GM12878 (cell line): Measurements from ENCODE around the gene UFSP2. TPM values are rescaled to one million over a fixed set of nuclear protein-coding genes. Genes with fewer than 3 reads are reported as not detected.

Experiments
- ATAC-seq: fragments of 200-7000 bp; cut with Tn5 transposase; 3 replicates; pipeline ENCODE4 v1.9.1; 2020; ENCODE audit warnings: mild to moderate bottlenecking, moderate library complexity
- BruUV-seq: library from RNA; stranded (reverse); fragments of 400-500 nt; replicated peaks from 2 replicates; lab custom pipeline; 2021; lab: Mats Ljungman, UMichigan
- CTCF ChIA-PET: fragments of 300-600 bp; sonication (Branson Sonifier 250); formaldehyde crosslinking; extraction: SDS; loops from one replicate; lab custom pipeline; 2021; ENCODE audit warnings: inconsistent platforms; lab: Yijun Ruan, JAX
- POLR2A ChIA-PET: fragments of 350-600 bp; formaldehyde crosslinking; extraction: SDS; loops from one replicate; lab custom pipeline; 2021; ENCODE audit warnings: inconsistent platforms; lab: Charles Lee
- RAD21 ChIA-PET: fragments of 300-600 bp; sonication (Branson Sonifier 250); formaldehyde crosslinking; loops from one replicate; lab custom pipeline; 2023; ENCODE audit warnings: antibody characterized with exemption; ENCODE audit not compliant: unreplicated experiment; lab: Charles Lee
- SMC1A ChIA-PET: fragments of 300-600 bp; sonication (Branson Sonifier 250); formaldehyde crosslinking; loops from one replicate; lab custom pipeline; 2023; ENCODE audit not compliant: unreplicated experiment, uncharacterized antibody; lab: Charles Lee
- DNase-seq: peaks from one replicate; pipeline ENCODE4 v3.0.0-alpha.2; 2011; ENCODE audit warnings: low read depth, low spot score
- FAIRE-seq: peaks from 3 replicates; lab custom pipeline; 2011; peaks lifted over from hg19 to GRCh38; lab: Jason Lieb, UNC
- H2AFZ ChIP-seq: 2 replicates; pipeline ENCODE4 v1.6.0; 2011; ENCODE audit warnings: low read depth, low read length, control low read depth; ENCODE audit not compliant: control insufficient read depth
- H3K27ac ChIP-seq: 2 replicates; pipeline ENCODE4 v1.5.1; 2011; ENCODE audit warnings: control low read depth; ENCODE audit not compliant: control insufficient read depth, insufficient read depth
- H3K27me3 ChIP-seq, 2 experiments: replicated peaks in 1 of 2; 2 replicates each; pipeline versions ENCODE4 v1.6.0 to v1.6.1; 2011; ENCODE audit warnings: low read length in 1 of 2; ENCODE audit not compliant: control insufficient read depth in 2 of 2, insufficient read depth in 2 of 2
- H3K36me3 ChIP-seq, 2 experiments: 2 replicates each; pipeline ENCODE4 v1.5.1; 2011; ENCODE audit warnings: low read length in 1 of 2; ENCODE audit not compliant: control insufficient read depth in 2 of 2, insufficient read depth in 2 of 2
- H3K4me1 ChIP-seq: 2 replicates; pipeline ENCODE4 v1.6.1; 2011; ENCODE audit warnings: mild to moderate bottlenecking, low read length, moderate library complexity, mixed read lengths; ENCODE audit not compliant: control insufficient read depth, insufficient read depth
- H3K4me2 ChIP-seq: 2 replicates; pipeline ENCODE4 v1.6.0; 2011; ENCODE audit warnings: control low read depth; ENCODE audit not compliant: control insufficient read depth, insufficient read depth
- H3K4me3 ChIP-seq: fragments of 200-600 bp; sonication (generic); 2 replicates; pipeline ENCODE4 v1.5.1; 2016
- H3K79me2 ChIP-seq: 2 replicates; pipeline ENCODE4 v1.6.0; 2011; ENCODE audit warnings: low read length; ENCODE audit not compliant: control insufficient read depth, insufficient read depth
- H3K9ac ChIP-seq: 2 replicates; pipeline ENCODE4 v1.8.0; 2011; ENCODE audit warnings: low read length, control low read depth, mixed read lengths; ENCODE audit not compliant: control insufficient read depth, insufficient read depth
- H3K9me3 ChIP-seq: replicated peaks from 3 replicates; pipeline ENCODE4 v1.5.1; 2011; ENCODE audit warnings: mild to moderate bottlenecking, low read length; ENCODE audit not compliant: control insufficient read depth, insufficient read depth
- H4K20me1 ChIP-seq: 2 replicates; pipeline ENCODE4 v1.6.0; 2011; ENCODE audit not compliant: control insufficient read depth, insufficient read depth
- BMI1 ChIP-seq: fragments of 450-650 bp; IDR thresholded peaks from 2 replicates; pipeline ENCODE4 v1.6.1; 2016; ENCODE audit warnings: mild to moderate bottlenecking, moderate library complexity, borderline replicate concordance
- EED ChIP-seq: sonication (generic); IDR thresholded peaks from 2 replicates; pipeline ENCODE4 v1.6.1; 2016; ENCODE audit warnings: antibody characterized with exemption, low read depth
- JUND ChIP-seq: IDR thresholded peaks from 2 replicates; pipeline ENCODE4 v1.6.1; 2012; ENCODE audit warnings: low read depth, mild to moderate bottlenecking, low read length, improper control_type of control experiment, moderate library complexity
- NRF1 ChIP-seq: conservative IDR thresholded peaks from 2 replicates; pipeline ENCODE4 v1.6.1; 2011; ENCODE audit warnings: mild to moderate bottlenecking, low read depth, low read length, improper control_type of control experiment
- PAX5 ChIP-seq: IDR thresholded peaks from 2 replicates; pipeline ENCODE4 v1.6.1; 2011; ENCODE audit warnings: low read depth, low read length, borderline replicate concordance
- PAX8 ChIP-seq: fragments of 450-650 bp; IDR thresholded peaks from 2 replicates; pipeline ENCODE4 v1.6.1; 2017; ENCODE audit warnings: mild to moderate bottlenecking, moderate library complexity
- RAD21 ChIP-seq: IDR thresholded peaks from 2 replicates; pipeline ENCODE4 v1.6.1; 2011; ENCODE audit warnings: mild to moderate bottlenecking, low read depth, low read length, moderate library complexity; ENCODE audit not compliant: insufficient read depth
- SREBF1 ChIP-seq: IDR thresholded peaks from 2 replicates; pipeline ENCODE4 v1.6.1; 2012; ENCODE audit warnings: mild to moderate bottlenecking, low read length
- TCF3 ChIP-seq: IDR thresholded peaks from 2 replicates; pipeline ENCODE4 v1.6.1; 2012; ENCODE audit warnings: low read depth, mild to moderate bottlenecking, low read length, borderline replicate concordance; ENCODE audit not compliant: insufficient read depth
- WGBS: methylation state at CpG from one replicate; pipeline ENCODE4 v1.1.6; 2016; ENCODE audit warnings: low lambda C conversion rate; ENCODE audit not compliant: insufficient replicate concordance, insufficient coverage; ENCODE audit errors: missing lambda C conversion rate; 5-methylcytosine and 5-hydroxymethylcytosine counted together
- in situ Hi-C: fragments of 300-500 bp; cut with MboI; formaldehyde crosslinking; loops from 9 replicates; pipeline ENCODE4 v1.14.3; 2018; ENCODE audit warnings: mixed read lengths
- intact Hi-C: fragments of 100-400 bp; cut with micrococcal nuclease; formaldehyde crosslinking; loops from one replicate; pipeline ENCODE4 v1.14.2; 2022; ENCODE audit not compliant: unreplicated experiment
- polyA plus RNA-seq, 11 experiments: library from polyadenylated mRNA; depleted of rRNA in 4 of 11; unstranded in 6 of 11; stranded (reverse) in 5 of 11; fragments of >200 nt; fragmentation: Nextera tagmentation in 4 of 11; fragmentation: Illumina TruSeq in 1 of 11; extraction: Ambion mirVana in 4 of 11; extraction: Trizol in 1 of 11; gene quantifications; 1 replicate in 1 of 11; 2 replicates in 10 of 11; pipeline versions ENCODE4 v1.2.1 to v1.2.3, GENCODE V29; 2011 to 2016; ENCODE audit warnings: inconsistent platforms in 2 of 11, missing spikeins in 2 of 11, low read depth in 1 of 11
- total RNA-seq, 4 experiments: library from RNA; depleted of rRNA in 3 of 4; stranded (reverse); fragments of >200 nt in 3 of 4; fragmentation: Illumina TruSeq in 1 of 4; extraction: Trizol in 1 of 4; gene quantifications; 2 replicates each; pipeline versions ENCODE4 v1.2.1 to v1.2.3, GENCODE V29; 2013 to 2021
- TF ChIP-seq, protein P1 (sequence below): fragments of 150-350 bp; IDR thresholded peaks from 2 replicates; pipeline ENCODE4 v1.6.1; 2016; ENCODE audit warnings: low read depth, low read length
- TF ChIP-seq, protein P2 (sequence below): fragments of 450-650 bp; IDR thresholded peaks from 2 replicates; pipeline ENCODE4 v1.6.1; 2018; ENCODE audit warnings: mild to moderate bottlenecking, low read depth, moderate library complexity; ENCODE audit not compliant: partially characterized antibody
- TF ChIP-seq, protein P3 (sequence below): IDR thresholded peaks from 2 replicates; pipeline ENCODE4 v1.6.1; 2012; ENCODE audit warnings: low read length, inconsistent platforms
- TF ChIP-seq, protein P4 (sequence below): fragments of 150-350 bp; IDR thresholded peaks from 2 replicates; pipeline ENCODE4 v1.6.1; 2014; ENCODE audit warnings: mild to moderate bottlenecking, low read depth, low read length

Gene UFSP2
- total and polyA plus RNA-seq, 10 of the 15 experiments (the other 5 are each of a cell fraction or from before 2014, with no cell fraction given) = 25.4 to 53.1 (median 37.7) TPM

DNA sequence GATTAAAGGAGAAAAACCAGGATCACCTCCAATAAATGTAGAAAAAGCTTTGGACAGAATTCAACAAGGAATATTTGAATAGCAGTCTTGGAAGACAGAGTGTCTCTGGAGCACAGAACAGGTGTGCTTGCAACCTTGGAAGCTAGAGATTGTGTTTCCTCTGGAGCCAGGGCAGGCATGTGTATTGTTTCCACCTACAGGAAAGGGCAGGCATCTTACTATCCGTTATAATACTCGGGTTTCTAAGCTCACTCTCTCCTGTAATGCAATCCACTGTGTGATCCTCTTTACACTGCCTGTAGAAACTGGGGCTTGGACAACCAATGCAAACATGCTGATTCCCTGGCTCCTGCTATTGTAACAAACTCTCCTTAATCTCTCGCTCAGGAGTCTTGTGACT is 31.4 kb upstream of the UFSP2 start:
- in situ Hi-C loops = no loop called here
- Histone ChIP-seq H3K79me2 (no peaks in the 10 kb centered on the region), H4K20me1 (no peaks in the 10 kb centered on the region), H3K4me2 (no peak overlapping the region), H2AFZ (no peak overlapping the region), H3K4me1 (no peaks in the 10 kb centered on the region), H3K9ac (no peak overlapping the region), H3K9me3 (no peaks in the 10 kb centered on the region), H3K27me3 (no peaks in the 10 kb centered on the region), H3K4me3 (no peak overlapping the region), H3K27ac (no peak overlapping the region), H3K36me3 (no peaks in the 10 kb centered on the region)
- no TSS peak for BruUV-seq
- no peak for FAIRE-seq
- 52% methylated on average over 3 of the region's 3 CpGs for WGBS
- intact Hi-C loops = no loop called here
- ChIA-PET POLR2A (no interaction called here), CTCF (interaction anchor here (0.5 kb wide), 1 partner anchor 380 kb away, joined by 4 read pairs; no protein-coding TSS in a partner anchor), SMC1A (interaction anchor here (0.7 kb wide), 1 partner anchor 166 kb away, joined by 3 read pairs; no protein-coding TSS in a partner anchor), RAD21 (no interaction called here)
- ATAC-seq = no peak
- DNase-seq = no peak
- TF ChIP-seq, protein P1, sequence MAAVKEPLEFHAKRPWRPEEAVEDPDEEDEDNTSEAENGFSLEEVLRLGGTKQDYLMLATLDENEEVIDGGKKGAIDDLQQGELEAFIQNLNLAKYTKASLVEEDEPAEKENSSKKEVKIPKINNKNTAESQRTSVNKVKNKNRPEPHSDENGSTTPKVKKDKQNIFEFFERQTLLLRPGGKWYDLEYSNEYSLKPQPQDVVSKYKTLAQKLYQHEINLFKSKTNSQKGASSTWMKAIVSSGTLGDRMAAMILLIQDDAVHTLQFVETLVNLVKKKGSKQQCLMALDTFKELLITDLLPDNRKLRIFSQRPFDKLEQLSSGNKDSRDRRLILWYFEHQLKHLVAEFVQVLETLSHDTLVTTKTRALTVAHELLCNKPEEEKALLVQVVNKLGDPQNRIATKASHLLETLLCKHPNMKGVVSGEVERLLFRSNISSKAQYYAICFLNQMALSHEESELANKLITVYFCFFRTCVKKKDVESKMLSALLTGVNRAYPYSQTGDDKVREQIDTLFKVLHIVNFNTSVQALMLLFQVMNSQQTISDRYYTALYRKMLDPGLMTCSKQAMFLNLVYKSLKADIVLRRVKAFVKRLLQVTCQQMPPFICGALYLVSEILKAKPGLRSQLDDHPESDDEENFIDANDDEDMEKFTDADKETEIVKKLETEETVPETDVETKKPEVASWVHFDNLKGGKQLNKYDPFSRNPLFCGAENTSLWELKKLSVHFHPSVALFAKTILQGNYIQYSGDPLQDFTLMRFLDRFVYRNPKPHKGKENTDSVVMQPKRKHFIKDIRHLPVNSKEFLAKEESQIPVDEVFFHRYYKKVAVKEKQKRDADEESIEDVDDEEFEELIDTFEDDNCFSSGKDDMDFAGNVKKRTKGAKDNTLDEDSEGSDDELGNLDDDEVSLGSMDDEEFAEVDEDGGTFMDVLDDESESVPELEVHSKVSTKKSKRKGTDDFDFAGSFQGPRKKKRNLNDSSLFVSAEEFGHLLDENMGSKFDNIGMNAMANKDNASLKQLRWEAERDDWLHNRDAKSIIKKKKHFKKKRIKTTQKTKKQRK = no peak
- TF ChIP-seq, protein P2, sequence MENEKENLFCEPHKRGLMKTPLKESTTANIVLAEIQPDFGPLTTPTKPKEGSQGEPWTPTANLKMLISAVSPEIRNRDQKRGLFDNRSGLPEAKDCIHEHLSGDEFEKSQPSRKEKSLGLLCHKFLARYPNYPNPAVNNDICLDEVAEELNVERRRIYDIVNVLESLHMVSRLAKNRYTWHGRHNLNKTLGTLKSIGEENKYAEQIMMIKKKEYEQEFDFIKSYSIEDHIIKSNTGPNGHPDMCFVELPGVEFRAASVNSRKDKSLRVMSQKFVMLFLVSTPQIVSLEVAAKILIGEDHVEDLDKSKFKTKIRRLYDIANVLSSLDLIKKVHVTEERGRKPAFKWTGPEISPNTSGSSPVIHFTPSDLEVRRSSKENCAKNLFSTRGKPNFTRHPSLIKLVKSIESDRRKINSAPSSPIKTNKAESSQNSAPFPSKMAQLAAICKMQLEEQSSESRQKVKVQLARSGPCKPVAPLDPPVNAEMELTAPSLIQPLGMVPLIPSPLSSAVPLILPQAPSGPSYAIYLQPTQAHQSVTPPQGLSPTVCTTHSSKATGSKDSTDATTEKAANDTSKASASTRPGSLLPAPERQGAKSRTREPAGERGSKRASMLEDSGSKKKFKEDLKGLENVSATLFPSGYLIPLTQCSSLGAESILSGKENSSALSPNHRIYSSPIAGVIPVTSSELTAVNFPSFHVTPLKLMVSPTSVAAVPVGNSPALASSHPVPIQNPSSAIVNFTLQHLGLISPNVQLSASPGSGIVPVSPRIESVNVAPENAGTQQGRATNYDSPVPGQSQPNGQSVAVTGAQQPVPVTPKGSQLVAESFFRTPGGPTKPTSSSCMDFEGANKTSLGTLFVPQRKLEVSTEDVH = no peak
- TF ChIP-seq, protein P3, sequence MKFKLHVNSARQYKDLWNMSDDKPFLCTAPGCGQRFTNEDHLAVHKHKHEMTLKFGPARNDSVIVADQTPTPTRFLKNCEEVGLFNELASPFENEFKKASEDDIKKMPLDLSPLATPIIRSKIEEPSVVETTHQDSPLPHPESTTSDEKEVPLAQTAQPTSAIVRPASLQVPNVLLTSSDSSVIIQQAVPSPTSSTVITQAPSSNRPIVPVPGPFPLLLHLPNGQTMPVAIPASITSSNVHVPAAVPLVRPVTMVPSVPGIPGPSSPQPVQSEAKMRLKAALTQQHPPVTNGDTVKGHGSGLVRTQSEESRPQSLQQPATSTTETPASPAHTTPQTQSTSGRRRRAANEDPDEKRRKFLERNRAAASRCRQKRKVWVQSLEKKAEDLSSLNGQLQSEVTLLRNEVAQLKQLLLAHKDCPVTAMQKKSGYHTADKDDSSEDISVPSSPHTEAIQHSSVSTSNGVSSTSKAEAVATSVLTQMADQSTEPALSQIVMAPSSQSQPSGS = no peak
- no peak for TF ChIP-seq PAX8
- TF ChIP-seq RAD21 = no peak
- TF ChIP-seq, protein P4, sequence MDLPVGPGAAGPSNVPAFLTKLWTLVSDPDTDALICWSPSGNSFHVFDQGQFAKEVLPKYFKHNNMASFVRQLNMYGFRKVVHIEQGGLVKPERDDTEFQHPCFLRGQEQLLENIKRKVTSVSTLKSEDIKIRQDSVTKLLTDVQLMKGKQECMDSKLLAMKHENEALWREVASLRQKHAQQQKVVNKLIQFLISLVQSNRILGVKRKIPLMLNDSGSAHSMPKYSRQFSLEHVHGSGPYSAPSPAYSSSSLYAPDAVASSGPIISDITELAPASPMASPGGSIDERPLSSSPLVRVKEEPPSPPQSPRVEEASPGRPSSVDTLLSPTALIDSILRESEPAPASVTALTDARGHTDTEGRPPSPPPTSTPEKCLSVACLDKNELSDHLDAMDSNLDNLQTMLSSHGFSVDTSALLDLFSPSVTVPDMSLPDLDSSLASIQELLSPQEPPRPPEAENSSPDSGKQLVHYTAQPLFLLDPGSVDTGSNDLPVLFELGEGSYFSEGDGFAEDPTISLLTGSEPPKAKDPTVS = no peak
- TF ChIP-seq BMI1 = no peak
- TF ChIP-seq EED = no peak
- TF ChIP-seq SREBF1 = no peak
- no peak for TF ChIP-seq PAX5
- TF ChIP-seq NRF1 = no peak
- no peak for TF ChIP-seq JUND
- no peak for TF ChIP-seq TCF3
